ENCODE measurements around the gene INS.

INS gene

DNA sequence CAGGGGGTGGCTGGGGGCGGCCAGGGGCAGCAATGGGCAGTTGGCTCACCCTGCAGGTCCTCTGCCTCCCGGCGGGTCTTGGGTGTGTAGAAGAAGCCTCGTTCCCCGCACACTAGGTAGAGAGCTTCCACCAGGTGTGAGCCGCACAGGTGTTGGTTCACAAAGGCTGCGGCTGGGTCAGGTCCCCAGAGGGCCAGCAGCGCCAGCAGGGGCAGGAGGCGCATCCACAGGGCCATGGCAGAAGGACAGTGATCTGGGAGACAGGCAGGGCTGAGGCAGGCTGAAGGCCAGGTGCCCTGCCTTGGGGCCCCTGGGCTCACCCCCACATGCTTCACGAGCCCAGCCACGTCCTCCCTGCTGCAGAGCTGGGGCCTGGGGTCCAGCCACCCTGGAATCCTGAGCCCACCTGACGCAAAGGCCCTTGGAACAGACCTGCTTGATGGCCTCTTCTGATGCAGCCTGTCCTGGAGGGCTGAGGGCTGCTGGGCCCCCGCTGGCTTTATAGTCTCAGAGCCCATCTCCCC, at the start of gene INS:
Gene INS (minus strand): TSS at position 474 of the 524 bp plus-strand sequence. CDS start 238 bp downstream, at position 236.
- DNase-seq: no peak

DNA sequence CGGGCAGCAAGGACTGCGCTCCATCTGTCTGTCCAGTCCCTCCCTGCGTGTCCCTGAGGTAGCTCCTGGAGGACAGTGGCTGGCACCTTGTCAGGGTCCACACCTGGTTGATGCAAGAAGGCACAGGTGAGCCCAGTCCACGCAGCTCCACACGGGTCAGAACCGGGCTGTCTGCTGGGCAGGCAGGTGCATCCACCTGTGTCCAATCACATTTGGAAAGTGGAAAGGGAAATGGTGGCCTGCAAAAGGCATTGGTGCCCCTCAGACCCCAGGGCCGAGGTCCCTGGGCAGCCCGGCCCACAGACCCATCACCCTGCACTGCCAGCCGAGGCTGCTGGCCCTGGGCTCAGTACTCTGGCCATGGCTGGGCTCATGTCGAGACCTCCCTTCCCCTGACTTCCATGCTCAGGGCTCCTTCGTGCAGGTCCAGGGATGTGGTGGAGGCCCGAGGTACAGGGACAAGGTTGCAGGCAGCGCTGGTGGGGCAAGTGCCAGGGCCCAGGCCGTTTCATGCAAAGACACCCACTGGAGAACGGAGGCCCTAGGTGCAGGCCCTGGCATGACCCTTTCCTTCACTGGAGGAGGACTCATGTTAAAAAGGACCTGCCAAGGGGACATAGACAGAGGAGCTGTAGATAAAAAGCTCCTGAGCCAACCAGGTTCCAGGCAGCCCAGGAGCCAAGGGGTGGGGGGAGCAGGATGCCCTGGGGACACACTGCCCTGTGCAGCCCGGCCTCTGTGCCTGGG, 49.5 kb upstream of the INS start:
- DNase-seq: no peak

DNA sequence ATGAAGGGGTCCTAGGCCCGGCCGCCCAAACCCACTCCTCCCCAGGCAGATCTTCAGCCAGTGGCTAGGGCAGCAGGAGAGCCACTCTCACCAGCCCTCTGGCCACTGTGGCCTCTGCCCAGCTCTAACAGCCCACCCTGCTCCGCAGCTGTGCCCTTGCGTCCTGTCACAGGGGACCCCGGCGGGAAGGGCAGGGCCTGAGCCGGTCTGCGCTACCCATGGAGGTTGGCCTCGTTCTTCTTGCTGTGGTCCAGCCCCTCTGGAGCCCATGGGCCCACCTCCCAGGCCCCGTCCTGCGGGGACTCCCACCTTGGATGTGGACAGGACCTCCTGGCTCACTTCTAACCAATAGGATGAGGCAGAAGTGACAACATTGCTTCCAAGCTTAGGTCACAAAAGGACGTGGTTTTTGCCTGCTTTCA, 48.9 kb upstream of the INS start:
- DNase-seq: no peak

DNA sequence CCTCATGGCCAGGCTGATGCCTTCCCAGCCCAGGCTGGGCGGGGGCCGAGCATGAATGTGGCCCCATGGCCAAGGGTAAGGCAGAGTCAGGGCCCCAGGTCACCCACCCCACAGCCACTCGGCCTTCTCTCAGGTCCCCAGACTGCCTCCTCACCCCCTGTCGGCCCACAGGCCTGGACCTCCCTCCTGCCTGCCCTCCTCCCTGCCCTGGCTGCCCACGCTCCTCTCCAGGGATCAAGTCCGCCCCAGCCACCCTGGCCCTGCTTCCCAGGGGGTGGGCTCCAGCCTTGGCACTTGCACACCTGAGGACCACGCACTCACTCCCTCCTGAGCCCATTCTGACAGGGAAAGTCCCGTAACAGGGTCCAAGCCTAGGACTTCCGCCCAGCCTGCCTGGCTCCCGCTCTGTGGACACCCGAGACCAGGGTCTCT, 48.4 kb upstream of the INS start:
- no peak for DNase-seq

DNA sequence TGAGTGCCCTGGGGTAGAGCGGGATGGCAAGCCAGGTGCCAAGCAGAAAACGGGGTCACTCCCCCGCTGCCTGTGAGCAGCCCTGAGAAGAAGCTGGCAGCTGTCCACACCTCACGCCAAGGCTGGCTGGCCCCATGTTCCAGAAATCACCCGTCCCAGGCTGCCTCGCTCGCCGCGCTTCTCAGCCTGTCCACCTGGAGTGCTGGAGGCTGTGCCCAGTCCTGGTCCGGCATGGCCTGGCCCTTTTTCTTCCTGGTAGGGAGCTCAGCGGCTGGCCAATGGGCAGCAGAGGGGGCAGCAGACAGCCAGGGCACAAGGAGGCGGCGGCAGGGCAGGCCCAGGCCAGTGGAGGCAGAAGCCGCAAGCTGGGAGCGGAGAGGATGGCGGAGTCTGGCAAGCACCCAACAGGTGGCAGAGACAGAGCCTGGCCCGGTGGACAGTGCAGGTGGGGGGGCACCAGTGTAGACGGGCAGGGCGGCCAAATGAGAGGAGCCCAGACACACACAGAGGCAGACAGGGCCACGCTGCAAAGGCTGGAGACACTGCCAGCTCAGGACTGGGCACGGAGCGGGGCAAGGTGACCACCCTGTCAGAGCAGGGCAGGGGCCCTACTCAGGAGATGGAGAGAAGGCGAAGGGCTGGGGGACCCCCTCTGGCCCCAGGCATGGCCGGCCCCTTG, 47.8 kb upstream of the INS start:
- no peak for DNase-seq

DNA sequence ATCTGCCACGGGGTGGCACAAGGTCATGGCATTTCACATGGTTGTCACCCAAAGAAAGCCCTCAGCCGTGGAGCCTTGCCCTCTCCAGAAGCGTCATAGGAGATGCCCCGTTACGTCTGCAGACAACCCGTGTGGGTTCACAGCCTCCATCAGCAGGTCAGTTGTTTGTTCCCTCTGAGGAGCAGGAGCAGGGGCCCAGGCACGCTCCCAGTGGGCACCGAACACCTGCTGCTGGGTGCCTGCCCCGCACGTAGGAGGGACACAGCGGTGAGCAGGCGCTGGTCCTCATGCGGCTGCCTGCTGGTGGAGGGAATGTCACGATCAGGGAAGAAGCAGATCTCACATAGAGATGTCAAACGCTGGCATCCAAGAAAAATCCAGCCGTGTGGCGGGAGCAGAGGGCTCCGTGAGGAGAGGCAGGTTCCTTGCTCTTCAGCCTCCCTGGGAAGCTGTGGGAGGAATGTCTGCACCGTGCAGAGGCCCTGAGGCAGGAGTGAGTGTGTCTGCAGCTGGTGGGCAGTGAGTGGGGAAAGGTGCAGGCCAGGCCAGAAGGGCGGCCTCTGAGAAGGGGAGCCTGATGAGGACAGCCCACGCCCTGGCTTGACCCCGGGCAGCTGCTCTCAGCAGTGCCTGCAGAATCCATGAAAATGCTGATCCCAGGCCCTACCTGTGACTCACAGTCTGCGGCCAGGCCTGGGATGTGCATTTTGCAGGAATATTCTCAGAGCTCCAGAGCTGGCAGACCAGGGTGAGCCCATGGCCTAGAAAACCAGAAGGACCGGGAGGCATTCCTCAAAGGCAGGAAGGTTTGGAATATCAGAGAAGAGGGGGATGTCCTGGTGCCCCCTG, 47.0 kb upstream of the INS start:
- DNase-seq: no peak

DNA sequence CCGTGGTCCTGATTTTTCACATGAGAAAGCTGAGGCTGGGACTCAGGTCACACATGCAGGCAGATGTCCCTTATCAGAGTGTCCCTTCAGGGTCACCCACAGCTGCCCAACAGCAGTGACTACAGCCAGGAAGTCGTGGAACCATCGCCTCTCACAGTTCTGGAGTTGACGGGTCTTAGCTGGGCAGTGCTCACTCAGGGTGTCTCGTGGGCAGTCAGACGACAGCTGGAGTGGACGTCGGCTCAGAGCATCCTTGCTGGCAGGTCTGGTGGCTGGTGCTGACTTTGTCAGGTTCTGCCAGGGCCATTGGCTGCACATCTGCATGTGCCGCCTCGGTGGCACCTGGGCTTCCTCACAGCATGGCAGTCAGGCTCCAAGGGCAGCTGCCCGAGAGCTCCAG, 46.2 kb upstream of the INS start:
- DNase-seq: no peak

DNA sequence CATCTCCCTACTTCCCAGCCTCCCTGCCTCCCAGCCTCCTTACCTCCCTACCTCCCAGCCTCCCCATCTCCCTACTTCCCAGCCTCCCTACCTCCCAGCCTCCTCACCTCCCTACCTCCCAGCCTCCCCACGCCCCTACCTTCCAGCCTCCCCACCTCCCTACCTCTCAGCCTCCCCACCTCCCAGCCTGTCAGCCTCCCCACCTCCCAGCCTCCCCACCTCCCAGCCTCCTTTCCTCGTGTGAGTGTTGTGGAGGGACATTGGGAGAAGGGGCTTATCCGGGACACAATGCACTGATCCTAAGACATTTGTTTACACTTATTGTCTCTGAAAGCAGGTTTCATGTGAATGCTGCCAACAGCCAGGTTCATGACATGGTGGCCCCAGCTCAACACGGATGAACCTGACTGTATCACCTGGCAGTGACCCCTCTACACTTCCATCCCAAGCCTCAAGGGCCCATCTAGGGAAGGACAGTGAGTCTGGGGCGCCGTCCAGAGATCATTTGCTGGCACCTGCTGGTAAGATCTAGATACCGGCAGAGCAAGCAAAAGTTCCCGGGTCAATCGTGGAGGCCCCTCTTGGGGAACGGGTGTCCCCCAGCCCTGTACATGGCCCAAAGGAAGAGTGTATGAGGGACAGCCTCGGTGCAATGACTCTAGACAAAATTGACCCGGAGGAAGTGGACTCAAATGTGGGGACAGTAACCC, 45.1 kb upstream of the INS start:
- DNase-seq: peak in 1 of 2 donors; percentile 4

DNA sequence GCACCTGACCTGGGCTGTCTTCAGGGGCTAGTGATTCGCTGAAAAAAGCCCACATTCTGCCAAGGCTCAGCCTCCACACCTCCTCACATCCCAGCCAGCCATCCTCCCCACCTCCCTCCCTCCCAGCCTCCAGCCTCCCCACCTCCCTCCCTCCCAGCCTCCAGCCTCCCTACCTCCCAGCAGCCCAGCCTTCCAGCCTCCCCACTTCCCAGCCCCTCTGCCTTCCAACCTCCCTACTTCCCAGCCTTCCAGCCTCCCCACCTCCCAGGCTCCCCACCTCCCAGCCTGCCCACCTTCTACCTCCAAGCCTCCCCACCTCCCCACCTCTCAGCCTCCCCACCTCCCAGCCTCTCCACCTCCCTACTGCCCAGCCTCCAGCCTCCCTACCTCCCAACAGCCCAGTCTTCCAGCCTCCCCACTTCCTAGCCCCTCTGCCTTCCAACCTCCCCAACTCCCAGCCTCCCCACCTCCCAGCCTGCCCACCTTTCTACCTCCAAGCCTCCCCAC, 44.3 kb upstream of the INS start:
- peak in 1 of 2 donors; percentile 3 for DNase-seq

DNA sequence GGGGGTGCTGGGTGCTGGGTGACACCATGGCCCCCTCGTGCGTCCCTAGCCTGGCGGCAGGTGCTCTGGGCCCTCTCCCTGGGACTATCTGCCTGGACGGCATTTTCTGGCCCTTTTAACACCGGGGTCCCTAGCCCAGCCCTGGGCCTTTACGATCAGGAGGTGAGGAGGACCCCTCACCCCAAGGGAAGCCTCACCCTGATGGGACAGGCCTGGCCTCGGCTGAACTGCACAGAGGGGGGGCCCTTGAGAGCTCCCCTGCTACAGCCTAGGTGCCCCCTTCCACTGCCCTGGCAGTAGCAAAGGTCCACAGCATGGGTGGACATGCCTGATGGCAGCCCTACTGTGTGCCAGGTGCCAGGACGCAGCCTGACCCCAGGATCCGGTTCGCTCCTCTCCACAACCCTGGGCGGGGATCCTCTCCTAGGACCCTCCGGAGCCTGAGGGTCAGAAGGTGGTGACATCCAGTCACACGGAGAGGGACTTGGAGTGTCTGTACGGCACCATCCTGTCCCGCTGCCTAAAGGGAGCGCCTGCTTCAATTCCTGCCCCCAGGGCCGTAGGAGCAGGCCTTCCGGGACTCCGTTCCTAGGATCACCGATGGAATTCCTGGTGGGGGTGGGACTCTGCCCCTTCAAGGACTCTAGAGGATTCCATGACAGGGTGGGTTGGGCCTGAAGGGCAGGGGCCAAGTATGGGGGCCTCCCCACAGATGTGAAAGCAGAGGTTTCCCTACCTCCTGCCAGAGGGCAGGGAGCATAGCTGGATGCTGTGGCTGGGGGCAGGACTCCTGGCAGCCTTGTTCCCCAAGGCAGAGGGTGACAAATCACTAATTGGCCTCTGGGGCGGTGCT, 43.6 kb upstream of the INS start:
- DNase-seq: peak in 1 of 2 donors; percentile 8

DNA sequence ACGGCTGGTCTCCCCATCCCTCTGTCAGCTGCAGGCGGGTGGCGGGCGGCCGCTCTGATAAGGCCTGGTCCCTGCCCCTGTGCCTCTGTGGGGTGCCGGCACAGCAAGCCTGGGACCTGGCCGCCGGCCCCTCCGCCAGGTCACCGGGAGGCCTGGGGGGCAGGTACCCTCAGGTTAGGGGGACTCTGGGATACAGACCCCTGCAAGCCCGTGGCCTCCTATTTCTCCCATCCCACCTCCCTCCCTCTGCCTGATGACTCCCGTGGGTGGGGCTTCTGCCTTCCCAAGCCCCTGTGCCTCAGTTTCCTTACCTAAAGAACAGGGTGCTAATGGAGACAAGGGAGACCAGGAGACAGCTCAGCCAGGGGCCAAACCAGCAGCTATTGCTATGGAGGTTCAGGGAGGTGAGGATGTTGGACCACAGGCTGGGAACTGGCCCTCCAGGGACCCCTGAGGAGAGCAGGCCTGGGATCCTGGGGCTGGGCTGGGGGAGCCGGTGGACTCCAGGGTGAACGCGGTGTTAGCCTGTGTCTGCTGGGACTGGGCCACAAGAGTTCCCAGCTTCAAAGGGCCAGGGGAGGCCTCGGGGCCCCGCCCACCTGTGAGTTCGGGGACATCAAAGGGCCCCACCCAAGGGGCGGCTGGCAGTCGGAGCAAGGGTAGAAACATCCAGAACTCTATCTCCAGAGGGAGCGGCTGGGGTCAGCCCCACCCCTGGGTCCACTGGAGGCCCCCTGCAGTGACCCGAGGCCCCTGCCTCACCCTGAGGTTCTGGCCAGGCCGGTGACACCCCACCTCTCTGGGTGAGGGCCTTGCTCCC, 42.6 kb upstream of the INS start:
- peak in 1 of 2 donors; percentile 4 for DNase-seq

DNA sequence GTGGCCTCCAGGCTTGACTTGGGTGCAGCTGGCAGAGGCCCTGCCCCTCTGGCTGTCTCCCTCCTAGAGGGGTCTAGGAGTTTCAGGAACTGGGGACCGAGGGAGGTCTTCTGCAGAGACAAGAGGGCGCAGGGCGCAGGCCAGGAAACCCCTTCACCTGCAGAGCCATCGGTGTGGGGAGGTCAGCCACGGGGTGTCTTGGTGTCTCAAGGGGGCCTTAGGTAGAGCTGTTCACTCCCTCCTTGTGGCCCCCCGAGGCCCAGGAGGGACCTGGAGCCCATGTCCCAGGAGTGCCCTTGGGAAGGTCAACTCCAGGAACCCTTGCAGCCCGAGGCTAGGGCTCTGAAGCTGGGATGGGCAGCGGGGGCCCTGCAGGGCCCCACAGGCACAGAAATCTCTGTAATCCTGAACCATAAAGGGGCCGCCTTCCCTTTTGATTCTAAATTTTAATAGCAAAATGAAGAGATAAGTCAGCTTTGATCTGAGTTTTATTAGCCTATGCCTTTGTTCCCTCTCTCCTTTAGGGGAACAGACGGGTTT, 42.0 kb upstream of the INS start:
- DNase-seq: no peak

DNA sequence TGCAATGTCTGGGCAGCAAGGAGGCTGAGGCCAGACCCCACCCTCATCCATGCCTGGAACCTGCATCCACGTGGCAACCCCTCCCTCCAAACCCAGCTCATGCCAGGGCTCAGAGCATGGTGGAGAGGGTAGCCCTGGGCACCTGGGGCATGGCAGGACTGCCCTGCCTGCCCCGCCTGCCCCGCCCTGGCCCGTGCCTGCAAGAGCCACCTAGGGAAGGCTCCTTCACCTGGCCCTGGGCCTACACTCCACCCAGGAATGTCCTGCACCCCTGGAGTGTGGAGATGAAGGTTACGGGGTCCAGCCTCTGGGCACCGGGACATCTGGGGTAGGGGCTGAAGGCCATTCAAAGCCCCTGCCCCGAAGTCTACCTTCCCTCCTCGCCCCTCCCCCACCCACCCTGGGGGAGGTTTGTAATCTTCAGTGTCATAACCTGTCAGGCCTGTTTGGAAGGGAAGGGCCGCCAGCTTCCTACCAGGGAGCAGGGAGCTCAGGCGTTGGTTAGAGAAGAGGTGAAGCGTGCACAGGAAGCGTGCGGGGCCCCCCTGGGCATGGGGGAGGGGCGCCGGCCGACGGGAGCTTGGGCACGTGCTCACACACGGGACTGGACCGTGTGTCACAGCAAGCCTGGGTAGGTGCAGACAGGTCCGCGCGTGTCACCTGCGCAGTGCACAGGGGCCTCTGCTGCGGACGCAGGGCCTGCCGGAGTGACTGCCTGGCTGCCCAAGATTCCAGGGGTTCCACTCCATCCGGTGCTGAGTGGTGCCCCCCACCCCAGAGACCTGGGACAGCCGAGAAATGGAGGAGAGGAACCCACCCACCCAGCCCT, 41.3 kb upstream of the INS start:
- no peak for DNase-seq

DNA sequence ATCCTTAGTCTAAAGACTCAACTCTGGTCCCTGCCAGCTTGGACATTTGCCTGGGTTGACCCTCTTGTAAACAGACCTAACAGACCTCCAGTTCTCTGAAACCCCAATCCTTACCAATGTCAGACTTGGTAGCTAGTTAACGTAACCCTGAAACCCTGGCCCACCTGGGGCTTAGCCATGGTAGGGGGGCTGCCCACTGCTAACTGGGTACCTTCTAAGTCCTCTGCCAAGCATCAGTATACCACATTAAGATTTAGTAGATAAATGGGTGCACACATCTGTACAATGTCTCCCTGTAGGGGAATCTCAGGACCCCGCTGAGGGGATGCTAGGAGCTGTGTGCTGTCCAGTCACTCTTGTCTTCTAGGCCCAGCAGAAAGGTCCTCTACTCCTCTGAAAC, 40.5 kb upstream of the INS start:
- no peak for DNase-seq

DNA sequence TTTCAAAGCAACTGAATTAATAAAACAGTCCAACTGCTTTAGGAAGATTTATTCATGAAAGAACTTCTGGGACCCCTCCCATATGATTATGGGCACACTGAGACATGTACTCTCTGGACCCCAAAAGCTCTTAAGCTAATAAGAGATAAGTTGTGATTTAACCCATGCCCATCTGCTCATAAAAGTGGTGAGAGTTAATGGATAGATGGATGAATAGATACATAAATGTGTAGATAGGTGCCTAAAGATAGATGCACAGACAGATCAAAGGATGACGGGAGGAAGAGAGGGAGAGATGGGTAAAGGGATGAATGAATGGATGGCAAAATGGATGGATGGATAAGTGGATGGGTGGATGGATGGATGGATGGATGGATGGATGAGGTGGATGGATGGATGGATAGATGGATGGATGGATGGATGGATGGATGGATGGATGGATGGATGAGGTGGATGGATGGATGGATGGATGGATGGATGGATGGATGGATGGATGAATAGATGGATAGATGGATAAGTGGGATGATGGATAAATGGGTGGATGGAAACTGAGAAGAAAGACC, 40.0 kb upstream of the INS start:
- no peak for DNase-seq

DNA sequence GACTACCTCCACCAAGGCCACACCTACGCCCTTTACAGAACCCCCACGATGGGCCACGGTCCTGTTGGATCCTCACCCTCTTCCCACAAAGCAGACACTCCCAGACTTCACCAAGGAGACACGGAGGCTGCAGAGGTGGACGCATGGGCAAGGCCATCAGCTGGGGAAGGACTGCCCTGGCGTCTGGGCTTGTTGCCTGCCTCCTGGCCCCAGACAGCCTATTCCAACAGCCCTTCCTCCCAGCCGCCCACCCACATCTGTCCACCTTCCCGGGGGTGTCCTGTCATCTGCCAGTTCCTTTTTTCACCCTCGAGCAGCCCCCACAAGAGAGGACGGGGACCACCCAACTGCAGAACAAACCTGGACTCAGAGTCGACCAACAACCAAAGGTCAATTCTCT, 39.5 kb upstream of the INS start:
- no peak for DNase-seq

DNA sequence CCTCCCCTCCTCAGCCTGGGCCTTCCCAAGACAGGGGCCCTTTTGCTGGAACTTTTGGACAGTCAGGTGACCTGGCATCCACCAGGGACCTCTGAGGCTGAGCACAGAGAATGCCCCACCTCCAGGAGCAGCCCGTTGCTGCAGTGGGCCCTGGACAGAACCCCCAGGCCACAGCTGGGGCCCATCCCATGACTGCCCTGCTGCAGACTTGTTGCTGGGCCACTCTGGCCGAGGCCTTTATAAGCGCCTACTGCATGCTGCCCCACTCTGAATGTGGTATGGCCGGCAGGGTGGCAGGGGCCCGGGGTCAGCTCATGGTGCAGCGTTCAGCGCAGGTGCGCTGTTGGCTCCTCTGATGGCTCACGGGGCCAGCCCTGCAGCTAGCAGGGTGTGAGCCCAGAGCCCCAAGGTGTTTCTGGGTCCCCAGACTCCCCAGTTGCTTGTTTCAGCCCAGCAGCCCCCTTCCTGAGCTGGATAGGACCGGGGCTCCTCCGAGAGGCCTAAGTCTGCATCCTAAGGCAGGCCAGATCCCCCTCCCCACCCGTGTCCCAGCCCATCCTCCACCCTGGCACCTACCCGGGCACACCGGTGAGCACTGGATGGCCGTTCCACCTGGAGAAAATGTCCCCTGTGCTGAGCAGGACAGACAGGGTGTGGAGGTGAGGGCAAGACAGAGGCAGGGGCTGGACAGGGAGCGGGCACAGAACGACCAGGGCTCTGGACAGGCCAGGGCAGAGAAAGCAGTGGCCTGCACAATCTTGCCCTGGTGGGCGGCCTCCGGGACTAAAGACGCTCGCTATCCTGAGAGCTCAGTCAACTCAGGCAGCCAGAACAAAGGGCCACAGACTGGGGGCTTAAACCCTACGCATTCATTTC, 38.7 kb upstream of the INS start:
- no peak for DNase-seq
